ENCODE measurements around the gene ORAI3.

ORAI3 gene

GRCh38 chr16:30948667-30949649, at the start of gene ORAI3 (continued):
- TF ChIP-seq PRDM2 (tag by site-specific recombination; IDR thresholded peaks at IDR 0.05; ENCODE audit: borderline replicate concordance) (no peak), PRDM6 (tag by site-specific recombination; IDR thresholded peaks at IDR 0.05) (no peak), ZNF776 (tag by site-specific recombination; IDR thresholded peaks at IDR 0.05; ENCODE audit: borderline replicate concordance) (no peak), ZBTB26 (tag by site-specific recombination; optimal IDR thresholded peaks at IDR 0.05) (peak; percentile 81), KLF8 (tag by site-specific recombination; IDR thresholded peaks at IDR 0.05) (0 out of 2 replicates have a peak, but pooled peaks have one; percentile 22), ZNF596 (tag by site-specific recombination; IDR thresholded peaks at IDR 0.05) (peak; percentile 15; the same call in 1 of the 2 replicates), ZNF175 (tag by site-specific recombination; IDR thresholded peaks at IDR 0.05) (no peak), YY1 (tag by site-specific recombination; IDR thresholded peaks at IDR 0.05) (no peak), ZNF221 (tag by site-specific recombination; IDR thresholded peaks at IDR 0.05; ENCODE audit: borderline replicate concordance) (no peak), ZBTB20 (tag by site-specific recombination; IDR thresholded peaks at IDR 0.05) (peak; percentile 95), ZNF202 (tag by site-specific recombination; IDR thresholded peaks at IDR 0.05; ENCODE audit: borderline replicate concordance) (no peak), ZXDB (tag by site-specific recombination; IDR thresholded peaks at IDR 0.05) (peak; percentile 45; the same call in 1 of the 2 replicates), ZBTB48 (tag by site-specific recombination; IDR thresholded peaks at IDR 0.05) (peak; percentile 71; the same call in 1 of the 2 replicates), ZNF677 (tag by site-specific recombination; IDR thresholded peaks at IDR 0.05) (peak; percentile 51; the same call in 1 of the 2 replicates)
- TF ChIP-seq, protein P1, sequence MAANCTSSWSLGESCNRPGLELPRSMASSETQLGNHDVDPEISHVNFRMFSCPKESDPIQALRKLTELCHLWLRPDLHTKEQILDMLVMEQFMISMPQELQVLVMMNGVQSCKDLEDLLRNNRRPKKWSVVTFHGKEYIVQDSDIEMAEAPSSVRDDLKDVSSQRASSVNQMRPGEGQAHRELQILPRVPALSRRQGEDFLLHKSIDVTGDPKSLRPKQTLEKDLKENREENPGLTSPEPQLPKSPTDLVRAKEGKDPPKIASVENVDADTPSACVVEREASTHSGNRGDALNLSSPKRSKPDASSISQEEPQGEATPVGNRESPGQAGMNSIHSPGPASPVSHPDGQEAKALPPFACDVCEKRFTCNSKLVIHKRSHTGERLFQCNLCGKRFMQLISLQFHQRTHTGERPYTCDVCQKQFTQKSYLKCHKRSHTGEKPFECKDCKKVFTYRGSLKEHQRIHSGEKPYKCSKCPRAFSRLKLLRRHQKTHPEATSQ (tag by site-specific recombination; IDR thresholded peaks at IDR 0.05): peak; percentile 41; the same call in 1 of the 2 replicates
- TF ChIP-seq, protein P2, sequence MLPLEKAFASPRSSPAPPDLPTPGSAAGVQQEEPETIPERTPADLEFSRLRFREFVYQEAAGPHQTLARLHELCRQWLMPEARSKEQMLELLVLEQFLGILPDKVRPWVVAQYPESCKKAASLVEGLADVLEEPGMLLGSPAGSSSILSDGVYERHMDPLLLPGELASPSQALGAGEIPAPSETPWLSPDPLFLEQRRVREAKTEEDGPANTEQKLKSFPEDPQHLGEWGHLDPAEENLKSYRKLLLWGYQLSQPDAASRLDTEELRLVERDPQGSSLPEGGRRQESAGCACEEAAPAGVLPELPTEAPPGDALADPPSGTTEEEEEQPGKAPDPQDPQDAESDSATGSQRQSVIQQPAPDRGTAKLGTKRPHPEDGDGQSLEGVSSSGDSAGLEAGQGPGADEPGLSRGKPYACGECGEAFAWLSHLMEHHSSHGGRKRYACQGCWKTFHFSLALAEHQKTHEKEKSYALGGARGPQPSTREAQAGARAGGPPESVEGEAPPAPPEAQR (tag by site-specific recombination; IDR thresholded peaks at IDR 0.05): no peak
- TF ChIP-seq, protein P3, sequence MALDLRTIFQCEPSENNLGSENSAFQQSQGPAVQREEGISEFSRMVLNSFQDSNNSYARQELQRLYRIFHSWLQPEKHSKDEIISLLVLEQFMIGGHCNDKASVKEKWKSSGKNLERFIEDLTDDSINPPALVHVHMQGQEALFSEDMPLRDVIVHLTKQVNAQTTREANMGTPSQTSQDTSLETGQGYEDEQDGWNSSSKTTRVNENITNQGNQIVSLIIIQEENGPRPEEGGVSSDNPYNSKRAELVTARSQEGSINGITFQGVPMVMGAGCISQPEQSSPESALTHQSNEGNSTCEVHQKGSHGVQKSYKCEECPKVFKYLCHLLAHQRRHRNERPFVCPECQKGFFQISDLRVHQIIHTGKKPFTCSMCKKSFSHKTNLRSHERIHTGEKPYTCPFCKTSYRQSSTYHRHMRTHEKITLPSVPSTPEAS (tag by site-specific recombination; IDR thresholded peaks at IDR 0.05): no peak
- TF ChIP-seq, protein P4, sequence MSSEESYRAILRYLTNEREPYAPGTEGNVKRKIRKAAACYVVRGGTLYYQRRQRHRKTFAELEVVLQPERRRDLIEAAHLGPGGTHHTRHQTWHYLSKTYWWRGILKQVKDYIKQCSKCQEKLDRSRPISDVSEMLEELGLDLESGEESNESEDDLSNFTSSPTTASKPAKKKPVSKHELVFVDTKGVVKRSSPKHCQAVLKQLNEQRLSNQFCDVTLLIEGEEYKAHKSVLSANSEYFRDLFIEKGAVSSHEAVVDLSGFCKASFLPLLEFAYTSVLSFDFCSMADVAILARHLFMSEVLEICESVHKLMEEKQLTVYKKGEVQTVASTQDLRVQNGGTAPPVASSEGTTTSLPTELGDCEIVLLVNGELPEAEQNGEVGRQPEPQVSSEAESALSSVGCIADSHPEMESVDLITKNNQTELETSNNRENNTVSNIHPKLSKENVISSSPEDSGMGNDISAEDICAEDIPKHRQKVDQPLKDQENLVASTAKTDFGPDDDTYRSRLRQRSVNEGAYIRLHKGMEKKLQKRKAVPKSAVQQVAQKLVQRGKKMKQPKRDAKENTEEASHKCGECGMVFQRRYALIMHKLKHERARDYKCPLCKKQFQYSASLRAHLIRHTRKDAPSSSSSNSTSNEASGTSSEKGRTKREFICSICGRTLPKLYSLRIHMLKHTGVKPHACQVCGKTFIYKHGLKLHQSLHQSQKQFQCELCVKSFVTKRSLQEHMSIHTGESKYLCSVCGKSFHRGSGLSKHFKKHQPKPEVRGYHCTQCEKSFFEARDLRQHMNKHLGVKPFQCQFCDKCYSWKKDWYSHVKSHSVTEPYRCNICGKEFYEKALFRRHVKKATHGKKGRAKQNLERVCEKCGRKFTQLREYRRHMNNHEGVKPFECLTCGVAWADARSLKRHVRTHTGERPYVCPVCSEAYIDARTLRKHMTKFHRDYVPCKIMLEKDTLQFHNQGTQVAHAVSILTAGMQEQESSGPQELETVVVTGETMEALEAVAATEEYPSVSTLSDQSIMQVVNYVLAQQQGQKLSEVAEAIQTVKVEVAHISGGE (tag by site-specific recombination; conservative IDR thresholded peaks at IDR 0.05; ENCODE audit: low read depth): peak; percentile 21; the same call in 1 of the 2 replicates
- TF ChIP-seq, protein P5, sequence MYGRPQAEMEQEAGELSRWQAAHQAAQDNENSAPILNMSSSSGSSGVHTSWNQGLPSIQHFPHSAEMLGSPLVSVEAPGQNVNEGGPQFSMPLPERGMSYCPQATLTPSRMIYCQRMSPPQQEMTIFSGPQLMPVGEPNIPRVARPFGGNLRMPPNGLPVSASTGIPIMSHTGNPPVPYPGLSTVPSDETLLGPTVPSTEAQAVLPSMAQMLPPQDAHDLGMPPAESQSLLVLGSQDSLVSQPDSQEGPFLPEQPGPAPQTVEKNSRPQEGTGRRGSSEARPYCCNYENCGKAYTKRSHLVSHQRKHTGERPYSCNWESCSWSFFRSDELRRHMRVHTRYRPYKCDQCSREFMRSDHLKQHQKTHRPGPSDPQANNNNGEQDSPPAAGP (tag by site-specific recombination; IDR thresholded peaks at IDR 0.05): 0 out of 2 replicates have a peak, but pooled peaks have one; percentile 17
